Measurements from ENCODE around the gene FER. TPM values are rescaled to one million over a fixed set of nuclear protein-coding genes. Genes with fewer than 3 reads are reported as not detected.

FER gene
- polyA plus RNA-seq, 1 donor (not counting 4 experiments of a cell fraction or from before 2014, with no cell fraction given) = 17.1 TPM

DNA sequence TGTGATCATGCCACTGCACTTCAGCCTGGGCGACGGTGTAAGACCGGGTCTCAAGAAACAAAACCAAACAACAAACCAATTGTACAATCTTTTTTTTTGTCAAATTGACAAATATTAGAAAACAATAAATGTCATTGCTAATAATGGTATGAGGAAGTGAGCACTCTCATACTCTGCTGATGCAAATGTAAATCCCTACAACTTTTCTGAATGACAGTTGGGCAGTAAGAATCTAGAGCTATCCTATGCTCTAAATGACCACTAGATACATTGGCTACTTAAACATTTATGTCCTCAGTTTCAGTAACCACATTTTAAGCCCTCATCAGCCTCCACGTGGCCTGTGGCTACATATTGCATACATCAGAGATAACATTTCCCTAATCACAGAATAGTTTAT, 256.2 kb downstream of the FER start:
- no peaks in the 10 kb centered on the region for H3K9me3 ChIP-seq (ENCODE audit: control insufficient read depth, low read depth, low read length)
- H3K4me3 ChIP-seq (ENCODE audit: control insufficient read depth in 2 of 3, extremely low read depth in 1 of 3, insufficient read depth in 2 of 3, low read depth in 1 of 3, low read length in 3 of 3) = no peak overlapping the region
- no peaks in the 10 kb centered on the region for H4K20me1 ChIP-seq (ENCODE audit: control insufficient read depth, extremely low read depth, insufficient read depth, low read length)
- H3K9me1 ChIP-seq (ENCODE audit: control insufficient read depth, extremely low read depth, insufficient read depth, low read length) = no peaks in the 10 kb centered on the region
- TF ChIP-seq CTCF (optimal IDR thresholded peaks at IDR 0.05 in 1 of 3, IDR thresholded peaks at IDR 0.05 in 1 of 3, conservative IDR thresholded peaks at IDR 0.05 in 1 of 3; ENCODE audit: extremely low read depth in 1 of 3, insufficient read depth in 2 of 3, low read length in 3 of 3) (no peak), EZH2 (IDR thresholded peaks at IDR 0.05; ENCODE audit: low read length) (no peak)
- H3K27ac ChIP-seq (ENCODE audit: control insufficient read depth, insufficient read depth, low read length) = no peak overlapping the region
- H3K4me1 ChIP-seq (ENCODE audit: control insufficient read depth, extremely low read depth, insufficient read depth, low read length) = no peaks in the 10 kb centered on the region
- no peak overlapping the region for H2AFZ ChIP-seq (ENCODE audit: control insufficient read depth, low read length)
- H3K36me3 ChIP-seq (ENCODE audit: control insufficient read depth in 2 of 2, extremely low read depth in 1 of 2, insufficient read depth in 2 of 2, low read length in 2 of 2) = no peaks in the 10 kb centered on the region
- H3K4me2 ChIP-seq (ENCODE audit: control insufficient read depth, extremely low read depth, insufficient read depth, low read depth, low read length) = no peak overlapping the region
- no peaks in the 10 kb centered on the region for H3K27me3 ChIP-seq (ENCODE audit: control insufficient read depth, extremely low read depth, insufficient read depth, low read length)
- dilution Hi-C loops (cut with MboI; ENCODE audit: extremely low pct_ligation_motif_present, low sequenced_read_pairs) = no loop called here
- FAIRE-seq (no peak), DNase-seq (ENCODE audit: low read depth, low spot score) (no peak)
- H3K79me2 ChIP-seq (ENCODE audit: control insufficient read depth, insufficient read depth, low read length) = no peaks in the 10 kb centered on the region
- no peak overlapping the region for H3K9ac ChIP-seq (ENCODE audit: control insufficient read depth, extremely low read depth, insufficient read depth, low read length)

- H2AFZ ChIP-seq (ENCODE audit: control insufficient read depth, low read length) = no peak overlapping the region
- no peak overlapping the region for H3K4me2 ChIP-seq (ENCODE audit: control insufficient read depth, extremely low read depth, insufficient read depth, low read depth, low read length)
- no peaks in the 10 kb centered on the region for H3K4me1 ChIP-seq (ENCODE audit: control insufficient read depth, extremely low read depth, insufficient read depth, low read length)
- DNase-seq (ENCODE audit: low read depth, low spot score) (no peak), FAIRE-seq (no peak)
- peaks cover 3% of the 10 kb centered on the region for H3K9me1 ChIP-seq (ENCODE audit: control insufficient read depth, extremely low read depth, insufficient read depth, low read length)
- H3K79me2 ChIP-seq (ENCODE audit: control insufficient read depth, insufficient read depth, low read length) = no peaks in the 10 kb centered on the region
- H3K4me3 ChIP-seq (ENCODE audit: control insufficient read depth in 2 of 3, extremely low read depth in 1 of 3, insufficient read depth in 2 of 3, low read depth in 1 of 3, low read length in 3 of 3) = no peak overlapping the region
- H3K27ac ChIP-seq (ENCODE audit: control insufficient read depth, insufficient read depth, low read length) = no peak overlapping the region
- H3K36me3 ChIP-seq (ENCODE audit: control insufficient read depth in 2 of 2, extremely low read depth in 1 of 2, insufficient read depth in 2 of 2, low read length in 2 of 2) = no peaks in the 10 kb centered on the region
- dilution Hi-C loops (cut with MboI; ENCODE audit: extremely low pct_ligation_motif_present, low sequenced_read_pairs) = no loop called here
- TF ChIP-seq EZH2 (IDR thresholded peaks at IDR 0.05; ENCODE audit: low read length) (no peak), CTCF (optimal IDR thresholded peaks at IDR 0.05 in 1 of 3, IDR thresholded peaks at IDR 0.05 in 1 of 3, conservative IDR thresholded peaks at IDR 0.05 in 1 of 3; ENCODE audit: extremely low read depth in 1 of 3, insufficient read depth in 2 of 3, low read length in 3 of 3) (no peak)
- no peaks in the 10 kb centered on the region for H4K20me1 ChIP-seq (ENCODE audit: control insufficient read depth, extremely low read depth, insufficient read depth, low read length)
- no peaks in the 10 kb centered on the region for H3K27me3 ChIP-seq (ENCODE audit: control insufficient read depth, extremely low read depth, insufficient read depth, low read length)
- no peaks in the 10 kb centered on the region for H3K9me3 ChIP-seq (ENCODE audit: control insufficient read depth, low read depth, low read length)
- no peak overlapping the region for H3K9ac ChIP-seq (ENCODE audit: control insufficient read depth, extremely low read depth, insufficient read depth, low read length)
Observed at GRCh38 chr5:109005297-109006009, 257.8 kb downstream of the FER start.

Data from keratinocyte (primary cell).